GM06990 (cell line): ENCODE data around the gene NIPAL3.

Experiments used
- DNase-seq: peaks from one replicate; pipeline ENCODE4 v3.0.0-alpha.2; 2011; ENCODE audit not compliant: insufficient read length; ENCODE audit errors: extremely low read depth
- H3K27me3 ChIP-seq: replicated peaks from 2 replicates; pipeline ENCODE4 v1.6.0; 2011; ENCODE audit warnings: low read length; ENCODE audit not compliant: control insufficient read depth, insufficient read depth
- H3K36me3 ChIP-seq: 2 replicates; pipeline ENCODE4 v1.5.1; 2011; ENCODE audit warnings: low read length; ENCODE audit not compliant: control insufficient read depth, insufficient read depth
- H3K4me3 ChIP-seq: replicated peaks from 2 replicates; pipeline ENCODE4 v1.5.1; 2011; ENCODE audit warnings: low read depth, mild to moderate bottlenecking, control low read depth, low read length
- CTCF ChIP-seq: IDR thresholded peaks from 2 replicates; pipeline ENCODE4 v1.5.1; 2011; ENCODE audit warnings: low read length, control low read depth, mild to moderate bottlenecking, inconsistent platforms; ENCODE audit not compliant: insufficient read depth, poor library complexity, severe bottlenecking

The NIPAL3 gene

GRCh38 chr1:24468685-24469316 lies 53.2 kb downstream of the NIPAL3 start:
- no peak for DNase-seq
- H3K27me3 ChIP-seq: no peaks in the 10 kb centered on the region
- no peak for TF ChIP-seq CTCF

GRCh38 chr1:24470592-24470991 lies 55.0 kb downstream of the NIPAL3 start:
- no peak overlapping the region for H3K4me3 ChIP-seq
- no peaks in the 10 kb centered on the region for H3K36me3 ChIP-seq
- no peak for DNase-seq
- TF ChIP-seq CTCF: no peak
- H3K27me3 ChIP-seq: no peaks in the 10 kb centered on the region

More at GRCh38 chr1:24468685-24469316, 53.2 kb downstream of the NIPAL3 start:
- no peak overlapping the region for H3K4me3 ChIP-seq
- H3K36me3 ChIP-seq: peaks cover 2% of the 10 kb centered on the region; the same call in 1 of the 2 replicates

- no peak for DNase-seq
- Histone ChIP-seq H3K4me3 (no peak overlapping the region), H3K36me3 (no peaks in the 10 kb centered on the region)
Measured at GRCh38 chr1:24472527-24473251, 57.1 kb downstream of the NIPAL3 start.

GRCh38 chr1:24474193-24474592 lies 58.6 kb downstream of the NIPAL3 start:
- no peak for DNase-seq
- no peaks in the 10 kb centered on the region for H3K36me3 ChIP-seq
- TF ChIP-seq CTCF: no peak

More at GRCh38 chr1:24472527-24473251, 57.1 kb downstream of the NIPAL3 start:
- no peak for TF ChIP-seq CTCF
- no peaks in the 10 kb centered on the region for H3K27me3 ChIP-seq

GRCh38 chr1:24475700-24476099 lies 60.1 kb downstream of the NIPAL3 start:
- DNase-seq: no peak
- no peak for TF ChIP-seq CTCF
- H3K36me3 ChIP-seq: no peaks in the 10 kb centered on the region
- no peak overlapping the region for H3K4me3 ChIP-seq
- no peaks in the 10 kb centered on the region for H3K27me3 ChIP-seq

More at GRCh38 chr1:24474193-24474592, 58.6 kb downstream of the NIPAL3 start:
- Histone ChIP-seq H3K27me3 (no peaks in the 10 kb centered on the region), H3K4me3 (no peak overlapping the region)

- H3K27me3 ChIP-seq: no peaks in the 10 kb centered on the region
- H3K4me3 ChIP-seq: no peak overlapping the region
Measured at GRCh38 chr1:24476571-24476970, 61.0 kb downstream of the NIPAL3 start.

More at GRCh38 chr1:24476571-24476970, 61.0 kb downstream of the NIPAL3 start:
- DNase-seq: no peak
- TF ChIP-seq CTCF: no peak
- no peaks in the 10 kb centered on the region for H3K36me3 ChIP-seq
